WTC11 (cell line): ENCODE measurements around the gene SOAT1. TPM values are rescaled to one million over a fixed set of nuclear protein-coding genes. Genes with fewer than 3 reads are reported as not detected.

Experiments
- ATAC-seq: fragments of 200-7000 bp; cut with Tn5 transposase; 2 replicates; pipeline ENCODE4 v1.10.0; 2021; ENCODE audit warnings: mild to moderate bottlenecking, moderate library complexity
- CTCF ChIA-PET: fragments of 300-600 bp; sonication (Branson Sonifier 250); formaldehyde crosslinking; loops from one replicate; lab custom pipeline; 2021; ENCODE audit warnings: antibody characterized with exemption; lab: Charles Lee
- POLR2A ChIA-PET: fragments of 350-600 bp; sonication (Branson Sonifier 250); formaldehyde crosslinking; loops from one replicate; lab custom pipeline; 2021; ENCODE audit warnings: antibody characterized with exemption; lab: Charles Lee
- DNase-seq: peaks from one replicate; pipeline ENCODE4 v3.0.0; 2021; ENCODE audit warnings: low spot score
- H3K27ac Mint-ChIP-seq: 2 replicates; pipeline ENCODE4 v1.8.0; 2021; ENCODE audit warnings: mixed read lengths
- H3K27me3 Mint-ChIP-seq: 2 replicates; pipeline ENCODE4 v1.8.0; 2021; ENCODE audit warnings: low read depth, mild to moderate bottlenecking, moderate library complexity, mixed read lengths
- H3K36me3 Mint-ChIP-seq: 2 replicates; pipeline ENCODE4 v1.8.0; 2021; ENCODE audit warnings: mixed read lengths
- H3K4me1 Mint-ChIP-seq: 2 replicates; pipeline ENCODE4 v1.8.0; 2022; ENCODE audit warnings: mixed read lengths
- H3K4me3 Mint-ChIP-seq: 2 replicates; pipeline ENCODE4 v1.8.0; 2021; ENCODE audit warnings: mild to moderate bottlenecking, moderate library complexity, mixed read lengths
- H3K9me3 Mint-ChIP-seq: 2 replicates; pipeline ENCODE4 v1.8.0; 2021; ENCODE audit warnings: mixed read lengths
- ATF3 ChIP-seq: sonication (generic); formaldehyde crosslinking; conservative IDR thresholded peaks from 2 replicates; pipeline ENCODE4 v1.8.1; 2022; ENCODE audit warnings: mild to moderate bottlenecking, missing genetic modification reagents
- FOXP1 ChIP-seq: sonication (generic); formaldehyde crosslinking; IDR thresholded peaks from 2 replicates; pipeline ENCODE4 v1.8.0; 2022; ENCODE audit warnings: missing genetic modification reagents, mild to moderate bottlenecking, moderate library complexity, borderline replicate concordance
- GRHL2 ChIP-seq: fragments of 250-450 bp; sonication (Bioruptor Pico); IDR thresholded peaks from 2 replicates; pipeline ENCODE4 v1.8.0; 2022; ENCODE audit warnings: mild to moderate bottlenecking, moderate library complexity; ENCODE audit not compliant: insufficient replicate concordance, severe bottlenecking
- IRF1 ChIP-seq: sonication (generic); formaldehyde crosslinking; IDR thresholded peaks from 2 replicates; pipeline ENCODE4 v1.8.0; 2023; ENCODE audit warnings: missing genetic modification reagents
- NFATC4 ChIP-seq: fragments of 250-450 bp; sonication (Bioruptor Pico); IDR thresholded peaks from 2 replicates; pipeline ENCODE4 v1.9.0; 2021; ENCODE audit warnings: mild to moderate bottlenecking
- SMAD4 ChIP-seq: sonication (generic); formaldehyde crosslinking; IDR thresholded peaks from 2 replicates; pipeline ENCODE4 v1.8.0; 2022; ENCODE audit warnings: mild to moderate bottlenecking, missing genetic modification reagents
- TEAD4 ChIP-seq: sonication (generic); formaldehyde crosslinking; IDR thresholded peaks from 2 replicates; pipeline ENCODE4 v1.8.0; 2022; ENCODE audit warnings: mild to moderate bottlenecking, missing genetic modification reagents
- TP53 ChIP-seq: sonication (generic); formaldehyde crosslinking; IDR thresholded peaks from 2 replicates; pipeline ENCODE4 v1.8.1; 2023; ENCODE audit warnings: mild to moderate bottlenecking, missing genetic modification reagents
- ZNF281 ChIP-seq: sonication (generic); formaldehyde crosslinking; IDR thresholded peaks from 2 replicates; pipeline ENCODE4 v1.8.0; 2023; ENCODE audit warnings: mild to moderate bottlenecking, missing genetic modification reagents
- ZNF416 ChIP-seq: fragments of 250-450 bp; sonication (Bioruptor Pico); IDR thresholded peaks from 2 replicates; pipeline ENCODE4 v1.9.0; 2021; ENCODE audit warnings: mild to moderate bottlenecking, inconsistent platforms
- ZSCAN18 ChIP-seq: fragments of 250-450 bp; sonication (Bioruptor Pico); IDR thresholded peaks from 2 replicates; pipeline ENCODE4 v2.1.2; 2022; ENCODE audit warnings: mild to moderate bottlenecking, moderate library complexity
- total RNA-seq: library from RNA; stranded (reverse); gene quantifications from 3 replicates; pipeline ENCODE4 v1.2.3, GENCODE V29; 2021
- TF ChIP-seq, protein P1 (sequence below): sonication (generic); formaldehyde crosslinking; IDR thresholded peaks from 2 replicates; pipeline ENCODE4 v1.8.0; 2022; ENCODE audit warnings: mild to moderate bottlenecking, missing genetic modification reagents
- TF ChIP-seq, protein P2 (sequence below): sonication (generic); formaldehyde crosslinking; IDR thresholded peaks from 2 replicates; pipeline ENCODE4 v1.8.1; 2023; ENCODE audit warnings: mild to moderate bottlenecking, moderate library complexity, missing genetic modification reagents
- TF ChIP-seq, protein P3 (sequence below): fragments of 250-450 bp; sonication (Bioruptor Pico); IDR thresholded peaks from 2 replicates; pipeline ENCODE4 v1.9.0; 2021; ENCODE audit warnings: mild to moderate bottlenecking
- TF ChIP-seq, protein P4 (sequence below): sonication (generic); formaldehyde crosslinking; IDR thresholded peaks from 2 replicates; pipeline ENCODE4 v1.8.1; 2023; ENCODE audit warnings: mild to moderate bottlenecking, missing genetic modification reagents
- TF ChIP-seq, protein P5 (sequence below): sonication (generic); formaldehyde crosslinking; conservative IDR thresholded peaks from 2 replicates; pipeline ENCODE4 v1.8.1; 2023; ENCODE audit warnings: mild to moderate bottlenecking, low read depth, missing genetic modification reagents, moderate library complexity
- TF ChIP-seq, protein P6 (sequence below): sonication (generic); formaldehyde crosslinking; IDR thresholded peaks from 2 replicates; pipeline ENCODE4 v1.8.1; 2022; ENCODE audit warnings: missing genetic modification reagents, borderline replicate concordance

Gene SOAT1
- total RNA-seq, 1 experiment from 2014 or later: 2.3 TPM

GRCh38 chr1:179385510-179385909 lies 91.9 kb downstream of the SOAT1 start (continued):
- TF ChIP-seq ZSCAN18 (CRISPR knock-in tag): no peak
- TF ChIP-seq, protein P1, sequence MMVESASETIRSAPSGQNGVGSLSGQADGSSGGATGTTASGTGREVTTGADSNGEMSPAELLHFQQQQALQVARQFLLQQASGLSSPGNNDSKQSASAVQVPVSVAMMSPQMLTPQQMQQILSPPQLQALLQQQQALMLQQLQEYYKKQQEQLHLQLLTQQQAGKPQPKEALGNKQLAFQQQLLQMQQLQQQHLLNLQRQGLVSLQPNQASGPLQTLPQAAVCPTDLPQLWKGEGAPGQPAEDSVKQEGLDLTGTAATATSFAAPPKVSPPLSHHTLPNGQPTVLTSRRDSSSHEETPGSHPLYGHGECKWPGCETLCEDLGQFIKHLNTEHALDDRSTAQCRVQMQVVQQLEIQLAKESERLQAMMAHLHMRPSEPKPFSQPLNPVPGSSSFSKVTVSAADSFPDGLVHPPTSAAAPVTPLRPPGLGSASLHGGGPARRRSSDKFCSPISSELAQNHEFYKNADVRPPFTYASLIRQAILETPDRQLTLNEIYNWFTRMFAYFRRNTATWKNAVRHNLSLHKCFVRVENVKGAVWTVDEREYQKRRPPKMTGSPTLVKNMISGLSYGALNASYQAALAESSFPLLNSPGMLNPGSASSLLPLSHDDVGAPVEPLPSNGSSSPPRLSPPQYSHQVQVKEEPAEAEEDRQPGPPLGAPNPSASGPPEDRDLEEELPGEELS (CRISPR knock-in tag): no peak
- TF ChIP-seq, protein P2, sequence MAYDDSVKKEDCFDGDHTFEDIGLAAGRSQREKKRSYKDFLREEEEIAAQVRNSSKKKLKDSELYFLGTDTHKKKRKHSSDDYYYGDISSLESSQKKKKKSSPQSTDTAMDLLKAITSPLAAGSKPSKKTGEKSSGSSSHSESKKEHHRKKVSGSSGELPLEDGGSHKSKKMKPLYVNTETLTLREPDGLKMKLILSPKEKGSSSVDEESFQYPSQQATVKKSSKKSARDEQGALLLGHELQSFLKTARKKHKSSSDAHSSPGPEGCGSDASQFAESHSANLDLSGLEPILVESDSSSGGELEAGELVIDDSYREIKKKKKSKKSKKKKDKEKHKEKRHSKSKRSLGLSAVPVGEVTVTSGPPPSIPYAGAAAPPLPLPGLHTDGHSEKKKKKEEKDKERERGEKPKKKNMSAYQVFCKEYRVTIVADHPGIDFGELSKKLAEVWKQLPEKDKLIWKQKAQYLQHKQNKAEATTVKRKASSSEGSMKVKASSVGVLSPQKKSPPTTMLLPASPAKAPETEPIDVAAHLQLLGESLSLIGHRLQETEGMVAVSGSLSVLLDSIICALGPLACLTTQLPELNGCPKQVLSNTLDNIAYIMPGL (CRISPR knock-in tag): no peak
- no peak for TF ChIP-seq NFATC4
- no peak for TF ChIP-seq SMAD4 (CRISPR knock-in tag)
- TF ChIP-seq, protein P3, sequence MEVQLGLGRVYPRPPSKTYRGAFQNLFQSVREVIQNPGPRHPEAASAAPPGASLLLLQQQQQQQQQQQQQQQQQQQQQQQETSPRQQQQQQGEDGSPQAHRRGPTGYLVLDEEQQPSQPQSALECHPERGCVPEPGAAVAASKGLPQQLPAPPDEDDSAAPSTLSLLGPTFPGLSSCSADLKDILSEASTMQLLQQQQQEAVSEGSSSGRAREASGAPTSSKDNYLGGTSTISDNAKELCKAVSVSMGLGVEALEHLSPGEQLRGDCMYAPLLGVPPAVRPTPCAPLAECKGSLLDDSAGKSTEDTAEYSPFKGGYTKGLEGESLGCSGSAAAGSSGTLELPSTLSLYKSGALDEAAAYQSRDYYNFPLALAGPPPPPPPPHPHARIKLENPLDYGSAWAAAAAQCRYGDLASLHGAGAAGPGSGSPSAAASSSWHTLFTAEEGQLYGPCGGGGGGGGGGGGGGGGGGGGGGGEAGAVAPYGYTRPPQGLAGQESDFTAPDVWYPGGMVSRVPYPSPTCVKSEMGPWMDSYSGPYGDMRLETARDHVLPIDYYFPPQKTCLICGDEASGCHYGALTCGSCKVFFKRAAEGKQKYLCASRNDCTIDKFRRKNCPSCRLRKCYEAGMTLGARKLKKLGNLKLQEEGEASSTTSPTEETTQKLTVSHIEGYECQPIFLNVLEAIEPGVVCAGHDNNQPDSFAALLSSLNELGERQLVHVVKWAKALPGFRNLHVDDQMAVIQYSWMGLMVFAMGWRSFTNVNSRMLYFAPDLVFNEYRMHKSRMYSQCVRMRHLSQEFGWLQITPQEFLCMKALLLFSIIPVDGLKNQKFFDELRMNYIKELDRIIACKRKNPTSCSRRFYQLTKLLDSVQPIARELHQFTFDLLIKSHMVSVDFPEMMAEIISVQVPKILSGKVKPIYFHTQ: no peak

DNA sequence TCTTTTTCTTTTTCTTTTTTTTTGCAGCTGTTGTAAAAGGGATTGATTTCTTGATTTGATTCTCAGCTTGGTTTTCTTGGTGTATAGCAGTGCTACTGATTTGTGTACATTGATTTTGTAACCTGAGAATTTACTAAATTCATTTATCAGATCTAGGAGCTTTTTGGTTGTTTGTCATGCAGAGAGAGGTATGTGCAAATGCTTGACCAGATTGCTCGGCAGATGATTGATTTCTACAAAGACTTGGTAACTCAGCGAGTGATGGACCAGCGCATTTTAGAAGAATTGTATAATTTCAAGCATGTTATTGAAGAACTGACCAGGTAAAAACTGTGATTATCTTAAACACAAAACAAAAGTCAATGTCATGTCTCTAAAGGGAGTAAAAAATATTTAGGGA lies 100.1 kb downstream of the SOAT1 start:
- ChIA-PET CTCF (no interaction called here), POLR2A (no interaction called here)
- DNase-seq (no peak), ATAC-seq (no peak)
- no peak overlapping the region for H3K27ac Mint-ChIP-seq
- H3K9me3 Mint-ChIP-seq: peaks cover 34% of the 10 kb centered on the region
- H3K36me3 Mint-ChIP-seq: peaks cover 22% of the 10 kb centered on the region
- H3K4me3 Mint-ChIP-seq: no peak overlapping the region
- H3K4me1 Mint-ChIP-seq: no peaks in the 10 kb centered on the region
- no peaks in the 10 kb centered on the region for H3K27me3 Mint-ChIP-seq
- TF ChIP-seq, protein P4, sequence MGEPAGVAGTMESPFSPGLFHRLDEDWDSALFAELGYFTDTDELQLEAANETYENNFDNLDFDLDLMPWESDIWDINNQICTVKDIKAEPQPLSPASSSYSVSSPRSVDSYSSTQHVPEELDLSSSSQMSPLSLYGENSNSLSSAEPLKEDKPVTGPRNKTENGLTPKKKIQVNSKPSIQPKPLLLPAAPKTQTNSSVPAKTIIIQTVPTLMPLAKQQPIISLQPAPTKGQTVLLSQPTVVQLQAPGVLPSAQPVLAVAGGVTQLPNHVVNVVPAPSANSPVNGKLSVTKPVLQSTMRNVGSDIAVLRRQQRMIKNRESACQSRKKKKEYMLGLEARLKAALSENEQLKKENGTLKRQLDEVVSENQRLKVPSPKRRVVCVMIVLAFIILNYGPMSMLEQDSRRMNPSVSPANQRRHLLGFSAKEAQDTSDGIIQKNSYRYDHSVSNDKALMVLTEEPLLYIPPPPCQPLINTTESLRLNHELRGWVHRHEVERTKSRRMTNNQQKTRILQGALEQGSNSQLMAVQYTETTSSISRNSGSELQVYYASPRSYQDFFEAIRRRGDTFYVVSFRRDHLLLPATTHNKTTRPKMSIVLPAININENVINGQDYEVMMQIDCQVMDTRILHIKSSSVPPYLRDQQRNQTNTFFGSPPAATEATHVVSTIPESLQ: no peak
- TF ChIP-seq FOXP1 (no peak), ATF3 (no peak), IRF1 (CRISPR knock-in tag) (no peak), GRHL2 (CRISPR knock-in tag) (no peak), TEAD4 (CRISPR knock-in tag) (no peak), TP53 (CRISPR knock-in tag) (no peak), ZNF416 (CRISPR knock-in tag) (no peak), ZNF281 (CRISPR knock-in tag) (no peak)
- TF ChIP-seq, protein P5, sequence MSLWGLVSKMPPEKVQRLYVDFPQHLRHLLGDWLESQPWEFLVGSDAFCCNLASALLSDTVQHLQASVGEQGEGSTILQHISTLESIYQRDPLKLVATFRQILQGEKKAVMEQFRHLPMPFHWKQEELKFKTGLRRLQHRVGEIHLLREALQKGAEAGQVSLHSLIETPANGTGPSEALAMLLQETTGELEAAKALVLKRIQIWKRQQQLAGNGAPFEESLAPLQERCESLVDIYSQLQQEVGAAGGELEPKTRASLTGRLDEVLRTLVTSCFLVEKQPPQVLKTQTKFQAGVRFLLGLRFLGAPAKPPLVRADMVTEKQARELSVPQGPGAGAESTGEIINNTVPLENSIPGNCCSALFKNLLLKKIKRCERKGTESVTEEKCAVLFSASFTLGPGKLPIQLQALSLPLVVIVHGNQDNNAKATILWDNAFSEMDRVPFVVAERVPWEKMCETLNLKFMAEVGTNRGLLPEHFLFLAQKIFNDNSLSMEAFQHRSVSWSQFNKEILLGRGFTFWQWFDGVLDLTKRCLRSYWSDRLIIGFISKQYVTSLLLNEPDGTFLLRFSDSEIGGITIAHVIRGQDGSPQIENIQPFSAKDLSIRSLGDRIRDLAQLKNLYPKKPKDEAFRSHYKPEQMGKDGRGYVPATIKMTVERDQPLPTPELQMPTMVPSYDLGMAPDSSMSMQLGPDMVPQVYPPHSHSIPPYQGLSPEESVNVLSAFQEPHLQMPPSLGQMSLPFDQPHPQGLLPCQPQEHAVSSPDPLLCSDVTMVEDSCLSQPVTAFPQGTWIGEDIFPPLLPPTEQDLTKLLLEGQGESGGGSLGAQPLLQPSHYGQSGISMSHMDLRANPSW (CRISPR knock-in tag): no peak
- TF ChIP-seq, protein P6, sequence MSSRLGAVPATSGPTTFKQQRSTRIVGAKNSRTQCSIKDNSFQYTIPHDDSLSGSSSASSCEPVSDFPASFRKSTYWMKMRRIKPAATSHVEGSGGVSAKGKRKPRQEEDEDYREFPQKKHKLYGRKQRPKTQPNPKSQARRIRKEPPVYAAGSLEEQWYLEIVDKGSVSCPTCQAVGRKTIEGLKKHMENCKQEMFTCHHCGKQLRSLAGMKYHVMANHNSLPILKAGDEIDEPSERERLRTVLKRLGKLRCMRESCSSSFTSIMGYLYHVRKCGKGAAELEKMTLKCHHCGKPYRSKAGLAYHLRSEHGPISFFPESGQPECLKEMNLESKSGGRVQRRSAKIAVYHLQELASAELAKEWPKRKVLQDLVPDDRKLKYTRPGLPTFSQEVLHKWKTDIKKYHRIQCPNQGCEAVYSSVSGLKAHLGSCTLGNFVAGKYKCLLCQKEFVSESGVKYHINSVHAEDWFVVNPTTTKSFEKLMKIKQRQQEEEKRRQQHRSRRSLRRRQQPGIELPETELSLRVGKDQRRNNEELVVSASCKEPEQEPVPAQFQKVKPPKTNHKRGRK: no peak
